Stimulated activated naive CD4-positive, alpha-beta T cell treated with Interleukin-2 at 50 U/mL for 16 hours (primary cell): ENCODE data around the gene MEF2A.
A peak's percentile ranks its signal among the peaks of the same experiment; 100 is the strongest.
"Not testable (repeated sequence)": the region's sequence is repeated elsewhere in the genome, so short reads cannot be mapped to it uniquely, and the experiment has no call there.

Experiments used
- DNase-seq: peaks from one replicate; lab custom pipeline; 2025; lab: John Stamatoyannopoulos, UW

MEF2A gene

DNA sequence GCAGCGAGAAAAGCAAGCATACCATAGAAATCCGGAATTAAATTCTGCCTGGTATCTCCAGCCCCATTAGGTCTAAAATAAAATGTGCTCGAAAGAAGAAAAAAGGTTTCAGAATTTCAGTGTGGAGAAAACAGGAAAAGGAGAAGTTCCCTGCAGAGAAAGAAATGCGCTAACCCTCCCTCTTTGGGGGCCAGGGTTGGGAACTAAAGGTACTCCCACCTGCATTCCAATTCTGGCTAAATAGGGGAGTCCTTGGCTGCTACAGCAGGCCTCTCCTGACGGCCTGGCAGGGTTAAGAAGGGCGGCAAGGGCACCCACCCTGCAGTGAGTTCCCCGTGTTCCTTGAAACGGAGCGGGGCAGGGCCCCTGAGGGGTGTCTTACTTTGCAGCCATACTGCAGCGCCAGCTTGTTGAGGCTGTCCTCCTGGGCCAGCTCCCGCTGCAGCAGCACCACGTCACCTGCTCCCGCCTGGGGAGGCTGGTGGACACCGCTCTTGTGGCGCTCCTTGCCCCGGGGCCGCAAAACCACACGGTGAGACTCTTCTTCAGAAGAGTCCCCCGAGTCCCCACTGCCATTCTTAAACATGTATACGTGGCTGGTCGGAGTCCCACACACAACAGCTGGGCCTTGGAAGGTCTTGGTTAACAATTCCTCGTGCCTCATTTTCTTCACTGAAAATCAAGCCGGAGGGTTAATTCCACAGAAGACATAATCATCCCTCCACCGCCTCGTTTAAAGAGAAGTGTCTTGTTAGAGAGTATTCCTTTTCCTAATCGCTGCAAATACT lies 165.7 kb downstream of the MEF2A start:
- no peak for DNase-seq

DNA sequence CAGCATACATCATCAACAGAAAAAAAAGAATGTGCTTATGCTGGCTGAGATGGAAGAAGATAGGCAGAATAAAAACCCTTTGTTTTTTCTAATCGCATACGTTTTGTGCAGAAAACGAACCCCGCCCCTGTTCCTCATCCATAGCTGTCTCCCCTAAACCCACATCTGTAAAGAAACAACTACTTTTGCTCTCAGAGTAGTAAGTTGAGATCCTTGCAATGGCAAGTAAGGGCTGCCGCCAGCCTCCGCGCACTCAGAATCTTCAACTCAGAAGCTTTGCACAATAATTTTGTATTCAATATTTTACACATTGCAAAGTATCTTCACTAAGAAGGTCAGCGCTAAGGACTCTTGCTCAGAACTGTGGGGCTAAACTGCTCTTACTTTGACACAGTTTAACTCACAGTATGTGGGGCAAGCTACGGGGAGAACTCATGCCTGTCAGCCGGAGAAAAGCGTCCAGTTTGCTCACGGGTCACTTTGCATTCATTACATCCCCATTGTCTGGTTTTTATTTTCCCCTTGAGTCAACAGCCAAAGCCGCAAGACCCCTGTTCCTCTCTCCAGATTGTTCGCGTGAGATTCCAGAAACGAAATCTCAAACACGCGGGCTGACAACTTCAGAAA lies 166.5 kb downstream of the MEF2A start:
- no peak for DNase-seq

DNA sequence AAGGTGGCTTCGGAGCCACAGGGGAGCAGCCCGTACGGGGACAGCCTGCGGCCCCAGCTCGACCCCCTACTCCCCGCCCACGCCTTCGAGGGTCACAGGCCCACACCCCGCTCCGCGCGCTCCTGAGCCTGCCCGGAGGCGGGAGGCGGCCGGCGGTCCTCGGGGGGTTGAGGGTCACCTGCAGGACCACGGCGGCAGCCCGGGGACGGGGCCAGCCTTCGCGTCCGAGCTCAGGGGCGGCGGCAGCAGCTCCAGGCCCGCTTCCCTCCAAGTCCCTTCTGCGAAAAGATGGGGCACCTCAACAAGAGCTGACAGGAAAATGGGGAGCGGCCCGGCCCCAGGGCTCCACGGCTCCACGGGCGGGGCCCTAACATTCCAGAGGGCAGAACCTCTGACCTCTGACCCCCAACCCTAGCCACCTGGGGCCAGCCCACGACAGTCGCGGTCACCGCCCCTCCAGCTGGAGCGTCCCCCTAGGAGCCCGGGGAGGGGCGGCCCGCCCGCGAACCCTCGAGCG lies 167.0 kb downstream of the MEF2A start:
- DNase-seq: no peak

DNA sequence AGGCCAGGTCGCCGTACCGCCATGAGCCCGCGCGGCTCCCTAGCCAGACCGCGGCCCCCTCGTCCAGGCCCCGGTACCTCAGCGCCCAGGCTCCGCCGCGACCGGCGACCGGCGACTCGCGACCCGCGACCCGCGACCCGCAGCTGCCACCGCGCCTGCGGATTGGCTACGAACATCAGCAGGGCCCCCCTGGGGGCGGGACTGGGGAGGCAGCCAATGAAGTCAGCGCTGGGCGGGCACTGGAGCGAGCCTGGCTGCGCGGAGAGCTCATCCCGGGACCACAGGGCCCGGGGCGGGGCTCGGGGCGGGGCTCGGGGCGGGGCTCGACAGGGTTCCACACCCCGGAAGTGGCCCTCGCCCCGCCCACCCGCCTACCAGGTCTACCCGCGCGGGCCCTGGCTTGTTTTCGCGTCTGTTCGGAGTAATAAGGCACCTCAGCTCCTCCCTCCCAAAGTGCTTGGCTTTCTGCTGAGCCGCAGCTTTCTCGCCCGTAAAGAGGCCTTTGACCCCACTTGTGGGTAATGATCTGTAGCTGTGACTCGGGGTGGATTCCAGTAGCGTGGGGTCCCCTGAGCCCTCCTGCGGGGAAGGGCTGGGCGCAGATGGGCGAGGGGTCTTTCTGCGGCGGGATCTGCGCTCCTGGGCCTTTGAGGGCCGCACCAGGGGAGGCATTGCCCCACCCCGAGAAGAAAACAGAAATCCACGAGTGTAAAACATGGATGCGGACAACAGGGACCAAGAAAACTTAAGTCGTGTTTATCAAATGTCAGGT lies 167.7 kb downstream of the MEF2A start, which contains the start of gene LYSMD4:
LYSMD4 (minus strand) TSS at position 170 of the 772 bp plus-strand sequence. CDS start 1,438 bp downstream, outside the sequence.
- DNase-seq: peak; percentile 98

DNA sequence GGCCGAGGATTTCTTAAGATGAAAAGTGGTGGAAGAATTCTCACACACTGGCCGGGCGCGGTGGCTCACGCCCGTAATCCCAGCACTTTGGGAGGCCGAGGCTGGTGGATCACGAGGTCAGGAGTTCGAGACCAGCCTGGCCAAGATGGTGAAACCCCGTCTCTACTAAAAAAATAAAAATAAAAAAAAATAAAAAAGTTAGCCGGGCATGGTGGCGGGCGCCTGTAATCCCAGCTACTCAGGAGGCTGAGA lies 168.2 kb downstream of the MEF2A start:
- DNase-seq: not testable (repeated sequence)

DNA sequence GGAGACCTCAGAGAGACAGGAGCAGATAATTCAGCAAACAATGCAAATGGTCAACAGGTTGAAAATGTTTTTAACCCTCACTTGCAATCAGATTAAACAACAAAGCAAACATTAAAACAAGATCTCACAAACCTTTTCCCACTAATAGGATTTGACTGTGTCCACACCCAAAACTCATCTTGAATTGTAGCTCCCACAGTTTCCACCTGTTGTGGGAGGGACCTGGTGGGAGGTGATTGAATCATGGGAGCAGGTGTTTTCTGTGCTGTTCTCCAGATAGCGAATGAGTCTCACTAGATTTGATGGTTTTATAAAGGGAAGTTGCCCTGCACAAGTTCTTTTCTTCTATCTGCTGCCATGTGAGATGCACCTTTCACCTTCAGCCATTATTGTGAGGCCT lies 168.8 kb downstream of the MEF2A start:
- DNase-seq: no peak

DNA sequence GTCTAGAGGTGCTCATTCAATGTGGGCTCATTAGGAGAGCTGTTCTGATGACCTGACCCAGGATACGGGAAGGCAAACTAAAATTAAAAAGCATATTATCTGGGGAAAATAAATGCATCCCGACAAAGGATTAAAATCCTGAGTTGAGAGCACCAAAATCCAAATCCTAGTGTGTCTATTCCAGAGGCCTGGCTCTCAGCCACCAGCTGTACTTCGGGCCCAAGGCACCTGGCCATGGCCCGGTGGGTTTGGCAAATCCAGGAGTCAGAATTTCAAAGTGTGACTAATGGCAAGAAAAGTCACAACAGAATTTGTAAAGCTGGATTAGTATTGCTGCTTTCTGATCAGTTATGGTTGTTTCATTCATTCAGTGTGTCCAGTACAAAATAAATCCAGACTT lies 170.1 kb downstream of the MEF2A start:
- no peak for DNase-seq

DNA sequence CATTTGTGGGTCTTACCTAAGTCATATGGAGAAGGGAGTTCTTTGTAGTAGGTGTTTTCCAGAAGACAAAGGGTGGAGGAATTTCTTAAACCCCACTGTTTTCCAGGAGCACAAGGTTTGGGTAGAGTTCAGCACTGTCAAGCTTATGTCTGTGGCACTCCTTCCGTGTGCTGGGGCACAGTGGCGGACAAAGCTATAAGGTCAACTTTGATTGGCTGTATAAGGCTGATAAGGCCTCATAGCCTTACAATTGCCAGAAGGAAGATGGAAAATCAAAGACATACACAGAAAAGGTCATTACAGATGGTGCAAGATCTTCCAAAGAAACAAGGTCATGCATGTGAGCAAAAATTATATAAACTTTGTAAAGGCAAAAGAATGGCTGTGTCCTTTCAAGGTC lies 170.9 kb downstream of the MEF2A start:
- DNase-seq: no peak

DNA sequence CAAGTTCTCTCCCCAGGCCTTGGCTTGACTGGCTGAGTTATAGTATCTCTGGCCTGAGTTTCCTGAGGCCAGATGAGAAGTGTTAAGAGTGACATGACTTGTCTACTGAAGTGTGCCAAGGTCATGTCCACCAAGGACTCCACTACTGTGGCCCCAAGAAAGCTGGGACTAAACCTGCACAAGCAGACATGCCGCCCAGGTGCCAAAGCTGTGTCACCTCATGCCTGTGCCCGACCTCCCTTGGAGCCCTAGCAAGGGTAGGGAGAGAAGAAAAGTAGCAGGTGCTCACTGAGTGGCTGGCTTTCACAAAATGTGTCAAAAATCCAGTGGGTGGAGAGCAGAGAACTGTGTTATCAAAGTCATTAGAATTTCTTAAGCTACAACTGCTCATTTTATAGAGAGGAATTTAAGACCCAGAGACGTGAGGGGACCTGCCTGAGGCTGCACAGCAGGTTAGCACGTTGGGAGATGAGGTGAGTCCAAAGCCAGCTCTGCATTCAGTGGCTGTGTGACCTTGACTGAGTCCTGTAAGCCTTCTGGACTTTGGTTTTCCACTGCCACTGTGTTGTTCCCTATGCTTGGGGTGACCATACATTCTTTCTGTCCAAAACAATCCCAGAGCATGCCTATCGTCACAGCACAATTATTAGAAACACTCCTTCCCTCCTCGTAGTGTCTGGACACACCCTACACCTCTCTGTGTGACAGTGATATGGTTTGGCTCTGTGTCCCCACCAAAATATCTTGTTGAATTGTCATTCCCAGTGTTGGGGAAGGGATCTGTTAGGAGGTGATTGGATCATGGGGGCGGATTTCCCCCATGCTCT lies 172.4 kb downstream of the MEF2A start:
- DNase-seq: no peak

DNA sequence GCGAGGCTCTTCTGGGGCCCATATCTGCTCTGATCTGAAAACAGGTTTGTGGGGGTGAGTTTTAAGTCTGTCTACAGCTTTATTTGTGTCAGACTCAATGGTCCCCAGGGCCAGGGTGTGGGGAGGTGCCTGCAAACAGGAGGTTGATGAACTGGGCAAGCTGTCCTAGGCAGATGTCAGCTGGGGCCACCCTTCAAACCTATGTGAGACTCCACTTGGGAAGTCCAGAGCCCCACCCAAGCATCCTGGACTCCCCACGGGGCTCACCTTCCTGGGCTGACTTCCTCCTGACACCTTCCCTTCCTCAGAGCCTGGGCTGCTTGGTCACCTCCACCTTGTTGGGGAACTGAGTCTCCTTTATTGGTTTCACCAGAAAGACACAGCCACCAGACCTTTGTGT lies 176.1 kb downstream of the MEF2A start:
- DNase-seq: no peak

DNA sequence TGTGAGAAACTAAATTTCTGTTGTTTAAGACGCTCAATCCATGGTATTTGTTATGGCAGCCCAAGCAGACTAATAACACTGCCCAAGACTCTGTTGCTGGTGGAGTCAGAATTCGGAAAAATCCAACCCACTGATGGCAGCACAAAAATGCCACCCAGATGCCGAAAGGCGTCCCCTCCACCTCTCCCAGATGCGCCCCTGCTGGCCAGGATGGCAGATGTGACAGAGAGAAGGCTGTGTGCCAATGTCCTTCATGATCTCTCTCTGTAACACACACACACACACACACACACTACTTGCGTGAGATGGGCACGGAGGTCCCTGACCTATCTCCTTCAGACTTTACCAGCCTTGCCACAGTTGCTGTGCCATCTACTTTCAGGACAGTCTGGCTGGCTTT lies 178.4 kb downstream of the MEF2A start:
- DNase-seq: no peak

DNA sequence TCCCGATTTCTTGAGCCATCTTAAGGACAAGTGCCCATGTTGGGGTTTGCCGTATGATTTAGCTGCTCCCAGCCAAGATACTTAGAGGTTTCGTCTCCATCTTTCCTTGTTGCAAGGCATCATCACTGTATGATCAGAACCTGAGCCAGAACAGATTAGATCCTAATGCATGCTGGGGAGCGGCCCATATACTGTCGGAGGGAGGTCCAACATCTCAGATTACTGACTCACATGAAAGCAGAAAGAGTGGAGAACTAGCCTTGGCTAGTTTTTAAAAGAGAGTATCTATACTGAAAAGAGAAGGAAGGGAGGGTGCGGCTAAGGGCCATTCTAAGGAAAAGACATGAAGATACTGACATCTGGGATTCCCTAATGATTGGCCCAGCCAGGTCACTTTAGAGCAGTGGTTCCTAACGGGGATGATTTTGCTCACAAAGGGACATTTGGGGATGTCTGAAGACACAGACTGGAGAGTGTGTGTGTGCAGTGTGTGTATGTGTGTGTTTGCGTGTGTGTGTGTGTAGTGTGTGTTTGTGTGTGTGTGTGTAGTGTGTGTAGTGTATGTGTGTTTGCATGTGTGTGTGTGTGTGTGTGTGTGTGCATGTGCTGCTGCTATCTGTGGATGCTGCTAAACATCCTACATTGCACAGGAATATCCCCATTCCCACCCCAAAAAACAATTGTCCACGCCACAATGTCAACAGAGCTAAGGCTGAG lies 179.7 kb downstream of the MEF2A start:
- DNase-seq: no peak

DNA sequence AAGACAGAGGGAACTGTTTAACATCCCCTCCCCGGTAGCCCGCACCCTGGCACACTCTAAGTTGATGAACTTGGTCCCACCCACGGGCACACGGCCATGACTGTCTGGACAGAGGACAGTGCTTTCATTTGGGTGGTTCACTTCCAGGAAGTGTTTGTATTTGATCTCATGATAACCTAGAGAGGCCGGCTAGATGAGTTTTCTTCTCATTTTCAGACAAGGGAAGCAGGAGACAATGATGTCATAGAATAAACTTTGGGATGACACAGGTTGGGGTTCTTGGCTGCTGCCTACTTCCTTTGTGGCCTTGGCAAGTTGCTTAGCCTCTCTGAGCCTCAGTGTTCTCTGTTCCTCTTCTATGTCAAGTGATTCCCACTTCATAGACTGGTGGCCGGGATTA lies 183.6 kb downstream of the MEF2A start:
- DNase-seq: no peak

DNA sequence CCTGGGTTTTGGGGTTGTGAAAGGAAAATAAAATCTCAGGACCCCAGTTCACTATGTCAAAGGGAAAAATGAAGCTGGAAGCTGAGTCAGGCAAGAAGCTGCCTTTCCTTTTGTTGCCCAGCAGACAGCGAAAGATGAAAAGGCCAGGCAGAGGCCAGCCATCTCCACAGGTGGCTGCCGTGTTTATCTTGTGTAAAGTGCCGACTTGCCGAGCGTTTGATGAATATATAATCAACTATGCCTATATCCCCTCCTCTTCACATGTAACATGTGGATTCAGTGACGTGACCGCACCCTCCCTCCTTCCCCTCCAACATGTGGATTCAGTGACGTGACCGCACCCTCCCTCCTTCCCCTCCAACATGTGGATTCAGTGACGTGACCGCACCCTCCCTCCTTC lies 184.5 kb downstream of the MEF2A start:
- DNase-seq: not testable (repeated sequence)

DNA sequence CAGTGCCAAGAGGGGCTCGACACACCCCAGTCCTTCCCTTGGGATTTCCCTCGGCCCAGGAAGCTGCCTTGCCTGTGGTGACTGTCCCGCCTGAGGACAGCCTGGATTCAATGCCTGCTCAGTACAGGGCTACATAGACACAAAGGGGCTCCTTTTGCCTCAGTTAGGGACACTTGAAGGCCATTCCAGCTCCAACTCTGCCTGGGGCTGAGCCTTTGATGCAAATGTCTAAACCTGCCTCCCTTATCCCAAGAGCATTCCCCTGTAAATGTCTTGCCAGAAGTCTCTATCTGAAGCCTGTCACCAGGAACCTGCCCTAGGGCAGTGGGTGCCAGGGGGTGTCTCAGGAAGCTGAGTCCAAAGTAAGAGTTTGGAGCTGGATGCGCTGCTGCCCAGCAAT lies 186.8 kb downstream of the MEF2A start:
- no peak for DNase-seq

DNA sequence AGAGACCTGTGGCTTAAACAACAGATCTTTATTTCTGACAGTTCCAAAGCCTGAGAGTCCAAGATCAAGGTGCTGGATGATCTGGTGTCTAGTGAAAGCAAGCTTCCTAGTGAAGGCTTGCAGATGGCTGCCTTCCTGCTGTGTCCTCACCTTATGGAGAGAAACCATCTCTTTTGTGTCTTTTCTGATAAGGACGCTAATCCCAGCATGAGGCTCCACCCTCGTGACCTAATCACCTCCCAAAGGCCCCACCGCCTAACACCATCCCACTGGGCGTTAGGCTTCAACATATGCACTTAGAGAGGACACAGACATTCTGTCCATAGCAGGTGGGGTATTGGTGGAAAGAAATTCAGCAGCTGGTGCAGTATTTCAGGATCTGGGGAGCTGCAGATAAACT lies 187.3 kb downstream of the MEF2A start:
- no peak for DNase-seq

DNA sequence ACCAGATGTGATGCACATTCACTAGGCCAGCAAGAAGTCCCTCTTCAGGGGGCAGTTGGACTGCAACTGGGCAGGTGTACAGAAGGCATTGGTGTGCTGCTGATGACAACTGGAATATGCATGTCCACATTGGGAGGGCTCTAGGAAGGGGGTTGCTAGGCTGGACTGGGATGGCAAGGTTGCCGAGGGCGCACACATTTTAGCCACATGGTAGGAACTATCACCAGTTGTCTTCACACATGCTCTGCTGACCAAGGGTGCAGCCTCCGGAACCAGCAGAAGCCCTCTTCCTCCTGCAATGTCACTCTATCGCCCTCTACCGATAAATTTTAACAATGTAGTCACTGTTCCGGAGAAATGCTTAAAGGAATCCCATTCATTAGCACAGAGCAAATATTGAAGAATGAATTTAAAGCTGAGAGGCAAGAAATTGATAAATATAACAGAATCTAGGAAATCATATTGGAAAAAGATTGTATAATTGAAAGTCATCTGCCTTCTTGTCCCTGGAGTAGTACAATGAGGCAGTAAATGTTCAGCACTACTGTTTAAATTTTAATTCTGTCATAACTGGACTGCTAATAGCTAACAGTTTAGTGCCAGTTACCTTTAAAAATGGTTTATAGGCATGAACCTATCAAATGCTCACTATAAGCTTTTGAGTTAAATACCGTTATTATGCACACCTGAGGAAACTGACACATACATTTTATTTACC lies 190.1 kb downstream of the MEF2A start:
- DNase-seq: no peak

DNA sequence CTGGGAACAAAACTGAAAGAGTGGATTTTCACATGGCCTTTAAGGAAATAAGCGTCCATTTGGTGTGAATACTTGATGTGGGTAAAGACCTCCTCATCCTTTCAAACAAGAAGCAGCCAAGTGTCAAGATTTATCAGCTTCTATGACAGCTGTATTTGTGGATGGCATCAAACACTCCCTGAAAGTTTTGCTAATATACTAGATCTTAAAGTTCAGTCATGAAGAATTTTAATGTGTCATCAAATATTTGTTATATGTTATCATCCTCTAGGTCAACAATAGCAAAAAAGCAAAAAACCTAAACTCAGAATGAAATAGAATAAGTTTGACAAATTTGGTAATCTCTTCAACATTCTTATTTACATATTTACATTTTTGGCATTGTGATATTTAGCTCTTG lies 196.5 kb downstream of the MEF2A start:
- DNase-seq: no peak

DNA sequence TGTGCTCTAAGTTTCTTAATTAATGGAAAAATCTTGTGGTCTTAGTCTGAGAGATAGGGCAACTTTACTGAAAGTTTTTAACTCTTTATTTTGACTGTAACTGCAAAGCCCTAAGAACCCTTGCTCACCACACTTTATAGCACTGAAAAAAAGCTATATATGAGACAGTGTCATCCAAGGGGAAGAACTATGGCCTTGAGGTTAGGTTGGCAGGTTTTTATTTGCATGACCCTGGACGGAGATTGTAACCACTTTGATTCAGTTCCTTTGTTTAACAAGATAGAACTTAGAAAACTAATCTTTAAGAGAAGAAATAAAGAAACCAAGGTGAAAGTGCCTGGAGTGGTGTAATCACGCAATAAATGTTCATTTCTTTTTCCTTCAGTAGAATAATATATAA lies 198.0 kb downstream of the MEF2A start:
- no peak for DNase-seq

DNA sequence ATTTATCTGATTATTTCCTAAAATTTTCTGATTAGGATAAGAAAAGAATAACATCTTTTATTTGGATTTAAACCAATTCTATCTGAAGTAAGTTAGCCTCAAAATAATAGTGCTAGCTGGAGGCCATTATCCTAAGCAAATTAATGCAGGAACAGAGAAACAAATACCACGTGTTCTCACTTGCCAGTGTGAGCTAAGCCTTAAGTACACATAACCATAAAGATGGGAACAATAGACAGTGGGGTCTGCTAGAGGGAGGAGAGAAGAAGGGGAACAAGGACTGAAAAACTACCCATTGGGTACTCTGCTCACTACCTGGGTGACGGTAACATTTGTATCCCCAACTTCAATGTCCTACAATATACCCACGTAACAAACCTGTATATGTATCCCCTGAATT lies 198.7 kb downstream of the MEF2A start:
- no peak for DNase-seq
